GM19455 (cell line): Measurements from ENCODE around the gene TGM3.

ENCODE experiments used
- ATAC-seq: cut with Tn5 transposase; IDR thresholded peaks from one replicate; pipeline ENCODE4 v1.9.1; 2021; ENCODE audit not compliant: unreplicated experiment

TGM3 gene

GRCh38 chr20:2305029-2305428 is 9.2 kb downstream of the TGM3 start:
- ATAC-seq: no peak

- ATAC-seq: no peak
Observed at GRCh38 chr20:2305479-2305878, 9.7 kb downstream of the TGM3 start.

- ATAC-seq: no peak
Observed at GRCh38 chr20:2305946-2306345, 10.1 kb downstream of the TGM3 start.

- ATAC-seq: no peak
Observed at GRCh38 chr20:2307136-2307535, 11.3 kb downstream of the TGM3 start.

- ATAC-seq: no peak
Observed at GRCh38 chr20:2311329-2311728, 15.5 kb downstream of the TGM3 start.

GRCh38 chr20:2312876-2313275 is 17.1 kb downstream of the TGM3 start:
- no peak for ATAC-seq

- no peak for ATAC-seq
Observed at GRCh38 chr20:2313316-2313715, 17.5 kb downstream of the TGM3 start.

GRCh38 chr20:2314759-2315439 is 19.1 kb downstream of the TGM3 start:
- ATAC-seq: no peak

GRCh38 chr20:2315440-2315778 is 19.6 kb downstream of the TGM3 start:
- ATAC-seq: no peak

- no peak for ATAC-seq
Observed at GRCh38 chr20:2316847-2317495, 21.2 kb downstream of the TGM3 start.

GRCh38 chr20:2320813-2321658 is 25.2 kb downstream of the TGM3 start:
- ATAC-seq: no peak

GRCh38 chr20:2323051-2323450 is 27.2 kb downstream of the TGM3 start:
- ATAC-seq: no peak

- ATAC-seq: no peak
Observed at GRCh38 chr20:2326046-2326445, 30.2 kb downstream of the TGM3 start.

- ATAC-seq: no peak
Observed at GRCh38 chr20:2327620-2328555, 32.1 kb downstream of the TGM3 start.

GRCh38 chr20:2329286-2329685 is 33.5 kb downstream of the TGM3 start:
- ATAC-seq: no peak

GRCh38 chr20:2330090-2330695 is 34.4 kb downstream of the TGM3 start:
- ATAC-seq: no peak

GRCh38 chr20:2331106-2331505 is 35.3 kb downstream of the TGM3 start:
- ATAC-seq: no peak

- no peak for ATAC-seq
Observed at GRCh38 chr20:2331901-2332565, 36.2 kb downstream of the TGM3 start.

- no peak for ATAC-seq
Observed at GRCh38 chr20:2332711-2333110, 36.9 kb downstream of the TGM3 start.

- no peak for ATAC-seq
Observed at GRCh38 chr20:2333821-2334220, 38.0 kb downstream of the TGM3 start.
